Measurements from ENCODE around the gene ARHGEF28. TPM values are rescaled to one million over a fixed set of nuclear protein-coding genes. Genes with fewer than 3 reads are reported as not detected.
A peak's percentile ranks its signal among the peaks of the same experiment; 100 is the strongest.

ARHGEF28 gene
- total RNA-seq, 2 donors from 2014 or later, result 0.17 to 0.53 TPM

- H3K4me3 Mint-ChIP-seq, result no peak overlapping the region
- H3K4me1 Mint-ChIP-seq (ENCODE audit: low read depth in 2 of 2), result peaks cover 0 to 3% of the 10 kb centered on the region in 2 donors
- no peaks in the 10 kb centered on the region for H3K36me3 Mint-ChIP-seq
- H3K27me3 Mint-ChIP-seq, result peaks cover 22 to 28% of the 10 kb centered on the region in 2 donors
- ATAC-seq, result no peak
- DNase-seq (ENCODE audit: low spot score), result no peak
- H3K27ac Mint-ChIP-seq, result no peak overlapping the region
- H3K9me3 Mint-ChIP-seq, result no peaks in the 10 kb centered on the region
Observed at GRCh38 chr5:73947906-73948640, 322.1 kb downstream of the ARHGEF28 start.

GRCh38 chr5:73948720-73949119 is 322.7 kb downstream of the ARHGEF28 start:
- Mint-ChIP-seq H3K4me1 (ENCODE audit: low read depth in 2 of 2) (peaks cover 0 to 3% of the 10 kb centered on the region in 2 donors), H3K4me3 (no peak overlapping the region), H3K27me3 (peaks cover 22 to 28% of the 10 kb centered on the region in 2 donors)

GRCh38 chr5:73950441-73950873 is 324.5 kb downstream of the ARHGEF28 start:
- no peak overlapping the region for H3K27ac Mint-ChIP-seq
- no peaks in the 10 kb centered on the region for H3K9me3 Mint-ChIP-seq
- no peak overlapping the region for H3K4me3 Mint-ChIP-seq
- H3K27me3 Mint-ChIP-seq, result peaks cover 20 to 28% of the 10 kb centered on the region in 2 donors
- ATAC-seq (no peak), DNase-seq (ENCODE audit: low spot score) (no peak)
- no peaks in the 10 kb centered on the region for H3K4me1 Mint-ChIP-seq (ENCODE audit: low read depth in 2 of 2)
- no peaks in the 10 kb centered on the region for H3K36me3 Mint-ChIP-seq

More at GRCh38 chr5:73948720-73949119, 322.7 kb downstream of the ARHGEF28 start:
- ATAC-seq (no peak), DNase-seq (ENCODE audit: low spot score) (no peak)
- no peaks in the 10 kb centered on the region for H3K9me3 Mint-ChIP-seq
- no peaks in the 10 kb centered on the region for H3K36me3 Mint-ChIP-seq
- no peak overlapping the region for H3K27ac Mint-ChIP-seq

- H3K9me3 Mint-ChIP-seq, result no peaks in the 10 kb centered on the region
- no peak for DNase-seq (ENCODE audit: low spot score)
- no peak overlapping the region for H3K4me3 Mint-ChIP-seq
- H3K4me1 Mint-ChIP-seq (ENCODE audit: low read depth in 2 of 2), result no peaks in the 10 kb centered on the region
- no peak overlapping the region for H3K27ac Mint-ChIP-seq
- H3K27me3 Mint-ChIP-seq, result peaks cover 21 to 28% of the 10 kb centered on the region in 2 donors
- H3K36me3 Mint-ChIP-seq, result no peaks in the 10 kb centered on the region
- ATAC-seq, result no peak
Observed at GRCh38 chr5:73950912-73951430, 325.0 kb downstream of the ARHGEF28 start.

- no peak overlapping the region for H3K27ac Mint-ChIP-seq
- no peaks in the 10 kb centered on the region for H3K4me1 Mint-ChIP-seq (ENCODE audit: low read depth in 2 of 2)
- H3K9me3 Mint-ChIP-seq, result no peaks in the 10 kb centered on the region
- peaks cover 27 to 39% of the 10 kb centered on the region in 2 donors for H3K27me3 Mint-ChIP-seq
- H3K36me3 Mint-ChIP-seq, result no peaks in the 10 kb centered on the region
- DNase-seq (ENCODE audit: low spot score) (no peak), ATAC-seq (no peak)
- no peak overlapping the region for H3K4me3 Mint-ChIP-seq
Observed at GRCh38 chr5:73952872-73953271, 326.9 kb downstream of the ARHGEF28 start.

- H3K36me3 Mint-ChIP-seq, result no peaks in the 10 kb centered on the region
Observed at GRCh38 chr5:73954381-73954780, 328.4 kb downstream of the ARHGEF28 start.

GRCh38 chr5:73955271-73955846 is 329.4 kb downstream of the ARHGEF28 start:
- H3K36me3 Mint-ChIP-seq, result no peaks in the 10 kb centered on the region
- peaks cover 0 to 4% of the 10 kb centered on the region in 2 donors for H3K4me1 Mint-ChIP-seq (ENCODE audit: low read depth in 2 of 2)
- H3K4me3 Mint-ChIP-seq, result no peak overlapping the region
- ATAC-seq (no peak), DNase-seq (ENCODE audit: low spot score) (no peak)
- H3K27me3 Mint-ChIP-seq, result peaks cover 20 to 32% of the 10 kb centered on the region in 2 donors
- H3K27ac Mint-ChIP-seq, result no peak overlapping the region
- H3K9me3 Mint-ChIP-seq, result no peaks in the 10 kb centered on the region

More at GRCh38 chr5:73954381-73954780, 328.4 kb downstream of the ARHGEF28 start:
- Mint-ChIP-seq H3K4me1 (ENCODE audit: low read depth in 2 of 2) (no peaks in the 10 kb centered on the region), H3K9me3 (no peaks in the 10 kb centered on the region), H3K27me3 (peaks cover 23 to 41% of the 10 kb centered on the region in 2 donors), H3K27ac (no peak overlapping the region), H3K4me3 (no peak overlapping the region)
- DNase-seq (ENCODE audit: low spot score) (no peak), ATAC-seq (no peak)

- Mint-ChIP-seq H3K4me3 (no peak overlapping the region), H3K27me3 (peaks cover 17 to 26% of the 10 kb centered on the region in 2 donors), H3K36me3 (no peaks in the 10 kb centered on the region), H3K27ac (no peak overlapping the region), H3K4me1 (ENCODE audit: low read depth in 2 of 2) (peaks cover 0 to 4% of the 10 kb centered on the region in 2 donors), H3K9me3 (no peaks in the 10 kb centered on the region)
- ATAC-seq, result peak in 1 of 2 donors; percentile 56
- no peak for DNase-seq (ENCODE audit: low spot score)
Observed at GRCh38 chr5:73957397-73958001, 331.5 kb downstream of the ARHGEF28 start.

GRCh38 chr5:73958037-73958436 is 332.0 kb downstream of the ARHGEF28 start:
- Mint-ChIP-seq H3K27me3 (peaks cover 17 to 27% of the 10 kb centered on the region in 2 donors), H3K4me3 (no peak overlapping the region)

GRCh38 chr5:73960023-73960422 is 334.0 kb downstream of the ARHGEF28 start:
- peaks cover 0 to 4% of the 10 kb centered on the region in 2 donors for H3K4me1 Mint-ChIP-seq (ENCODE audit: low read depth in 2 of 2)

More at GRCh38 chr5:73958037-73958436, 332.0 kb downstream of the ARHGEF28 start:
- H3K9me3 Mint-ChIP-seq, result no peaks in the 10 kb centered on the region
- no peak for ATAC-seq
- no peak overlapping the region for H3K27ac Mint-ChIP-seq
- H3K4me1 Mint-ChIP-seq (ENCODE audit: low read depth in 2 of 2), result peaks cover 0 to 4% of the 10 kb centered on the region in 2 donors
- H3K36me3 Mint-ChIP-seq, result no peaks in the 10 kb centered on the region
- no peak for DNase-seq (ENCODE audit: low spot score)

GRCh38 chr5:73960426-73960825 is 334.4 kb downstream of the ARHGEF28 start:
- Mint-ChIP-seq H3K4me3 (no peak overlapping the region), H3K36me3 (no peaks in the 10 kb centered on the region), H3K4me1 (ENCODE audit: low read depth in 2 of 2) (peaks cover 0 to 4% of the 10 kb centered on the region in 2 donors), H3K27me3 (peaks cover 17 to 27% of the 10 kb centered on the region in 2 donors), H3K27ac (no peak overlapping the region), H3K9me3 (no peaks in the 10 kb centered on the region)
- DNase-seq (ENCODE audit: low spot score), result no peak
- ATAC-seq, result no peak

More at GRCh38 chr5:73960023-73960422, 334.0 kb downstream of the ARHGEF28 start:
- Mint-ChIP-seq H3K4me3 (no peak overlapping the region), H3K36me3 (no peaks in the 10 kb centered on the region), H3K27me3 (peaks cover 21 to 27% of the 10 kb centered on the region in 2 donors), H3K9me3 (no peaks in the 10 kb centered on the region), H3K27ac (no peak overlapping the region)
- ATAC-seq (no peak), DNase-seq (ENCODE audit: low spot score) (no peak)

- Mint-ChIP-seq H3K27me3 (peaks cover 16% of the 10 kb centered on the region in 2 donors), H3K4me3 (no peak overlapping the region), H3K36me3 (no peaks in the 10 kb centered on the region), H3K27ac (no peak overlapping the region), H3K9me3 (no peaks in the 10 kb centered on the region), H3K4me1 (ENCODE audit: low read depth in 2 of 2) (peaks cover 0 to 4% of the 10 kb centered on the region in 2 donors)
- ATAC-seq, result no peak
- no peak for DNase-seq (ENCODE audit: low spot score)
Observed at GRCh38 chr5:73962801-73963425, 336.9 kb downstream of the ARHGEF28 start.

GRCh38 chr5:73964352-73964865 is 338.4 kb downstream of the ARHGEF28 start:
- no peaks in the 10 kb centered on the region for H3K9me3 Mint-ChIP-seq
- H3K27me3 Mint-ChIP-seq, result peaks cover 12 to 15% of the 10 kb centered on the region in 2 donors
- H3K4me3 Mint-ChIP-seq, result no peak overlapping the region
- no peaks in the 10 kb centered on the region for H3K36me3 Mint-ChIP-seq
- H3K4me1 Mint-ChIP-seq (ENCODE audit: low read depth in 2 of 2), result peaks cover 0 to 4% of the 10 kb centered on the region in 2 donors
- no peak for DNase-seq (ENCODE audit: low spot score)
- no peak for ATAC-seq
- H3K27ac Mint-ChIP-seq, result no peak overlapping the region

Data from natural killer cell treated with Interleukin-12 subunit alpha and Interleukin-12 subunit beta and Interleukin-15 and Interleukin-18, amount 100 ng/mL, for 72 hours (primary cell).